Esophagus muscularis mucosa (tissue), 4 donors: ENCODE measurements around the gene ABCC4. TPM values are rescaled to one million over a fixed set of nuclear protein-coding genes. Genes with fewer than 3 reads are reported as not detected.
"Not testable (repeated sequence)": the region's sequence is repeated elsewhere in the genome, so short reads cannot be mapped to it uniquely, and the experiment has no call there.

Experiments
- DNase-seq: peaks from one replicate; pipeline ENCODE4 v3.0.0-alpha.2; 2017; ENCODE audit errors: extremely low spot score
- H3K27ac ChIP-seq, 4 donors: fragments of 200-600 bp; sonication (generic); replicated peaks in 1 of 4; 1 replicate in 3 of 4; 2 replicates in 1 of 4; pipeline ENCODE4 v1.5.1; 2016 to 2019; ENCODE audit warnings: mild to moderate bottlenecking in 1 of 4
- H3K27me3 ChIP-seq, 4 donors: fragments of 200-600 bp; sonication (generic); one replicate each; pipeline versions ENCODE4 v1.5.1 to v1.6.0; 2016 to 2019
- H3K36me3 ChIP-seq, 4 donors: fragments of 200-600 bp; sonication (generic); one replicate each; pipeline ENCODE4 v1.5.1; 2016 to 2019
- H3K4me1 ChIP-seq, 4 donors: fragments of 200-600 bp; sonication (generic); one replicate each; pipeline ENCODE4 v1.5.1; 2016 to 2019
- H3K4me3 ChIP-seq, 4 donors: fragments of 200-600 bp; sonication (generic); 1 replicate in 2 of 4; 2 replicates in 2 of 4; pipeline ENCODE4 v1.5.1; 2016 to 2019; ENCODE audit warnings: mild to moderate bottlenecking in 4 of 4, moderate library complexity in 1 of 4
- H3K9me3 ChIP-seq, 4 donors: fragments of 200-600 bp; sonication (generic); 1 replicate in 3 of 4; 2 replicates in 1 of 4; pipeline ENCODE4 v1.5.1; 2016 to 2019
- EP300 ChIP-seq: sonication (generic); formaldehyde crosslinking; IDR thresholded peaks from one replicate; pipeline ENCODE4 v1.6.1; 2017; ENCODE audit warnings: antibody characterized with exemption
- POLR2A ChIP-seq: fragments of 450-650 bp; IDR thresholded peaks from one replicate; pipeline ENCODE4 v1.6.1; 2017; ENCODE audit warnings: antibody characterized with exemption, moderate library complexity, mild to moderate bottlenecking, low read depth
- POLR2AphosphoS5 ChIP-seq, 2 donors: sonication (generic); formaldehyde crosslinking; IDR thresholded peaks; one replicate each; pipeline ENCODE4 v1.6.1; 2017; ENCODE audit warnings: antibody characterized with exemption in 2 of 2
- WGBS: methylation state at CpG from one replicate; pipeline ENCODE4 v1.1.5; 2018; 5-methylcytosine and 5-hydroxymethylcytosine counted together
- intact Hi-C: fragments of 100-400 bp; cut with DNase I; formaldehyde crosslinking; loops from one replicate; pipeline ENCODE4 v1.15.1; 2023
- total RNA-seq, 4 donors: library from RNA; depleted of rRNA; stranded (reverse); fragments of >200 nt; gene quantifications; one replicate each; pipeline versions ENCODE4 v1.1.0 to v1.2.1, GENCODE V29; 2016
- TF ChIP-seq, protein P1 (sequence below), 3 experiments: fragments of 200-600 bp in 2 of 3; fragments of 450-650 bp in 1 of 3; sonication (generic) in 2 of 3; IDR thresholded peaks; one replicate each; pipeline ENCODE4 v1.5.1; 2017 to 2019; ENCODE audit warnings: antibody characterized with exemption in 3 of 3, mild to moderate bottlenecking in 2 of 3, moderate library complexity in 1 of 3

Gene ABCC4
- total RNA-seq, 4 donors from 2014 or later: 5.0 to 6.3 (median 6.0) TPM

DNA sequence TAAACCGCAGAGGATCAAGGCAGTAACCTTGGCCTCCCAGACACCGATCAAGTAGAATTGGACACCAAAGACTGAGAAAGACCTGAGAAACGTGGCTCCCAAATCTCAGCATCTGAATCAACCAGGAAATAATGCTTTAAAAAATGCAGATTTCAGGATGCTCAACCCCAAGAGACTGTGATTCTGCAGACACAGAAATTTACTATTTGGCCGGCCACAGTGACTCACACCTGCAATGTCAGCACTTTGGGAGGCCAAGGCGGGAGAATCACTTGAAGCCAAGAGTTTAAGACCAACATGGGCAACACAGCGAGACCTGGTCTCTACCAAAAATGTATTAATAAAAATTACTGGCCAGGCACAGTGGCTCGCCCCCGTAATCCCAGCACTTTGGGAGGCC, 6.2 kb downstream of the ABCC4 start:
- no peak overlapping the region for H3K4me3 ChIP-seq
- H3K36me3 ChIP-seq: no peaks in the 10 kb centered on the region
- peaks cover 0 to 6% (median 1%) of the 10 kb centered on the region in 4 donors for H3K4me1 ChIP-seq
- TF ChIP-seq, protein P1, sequence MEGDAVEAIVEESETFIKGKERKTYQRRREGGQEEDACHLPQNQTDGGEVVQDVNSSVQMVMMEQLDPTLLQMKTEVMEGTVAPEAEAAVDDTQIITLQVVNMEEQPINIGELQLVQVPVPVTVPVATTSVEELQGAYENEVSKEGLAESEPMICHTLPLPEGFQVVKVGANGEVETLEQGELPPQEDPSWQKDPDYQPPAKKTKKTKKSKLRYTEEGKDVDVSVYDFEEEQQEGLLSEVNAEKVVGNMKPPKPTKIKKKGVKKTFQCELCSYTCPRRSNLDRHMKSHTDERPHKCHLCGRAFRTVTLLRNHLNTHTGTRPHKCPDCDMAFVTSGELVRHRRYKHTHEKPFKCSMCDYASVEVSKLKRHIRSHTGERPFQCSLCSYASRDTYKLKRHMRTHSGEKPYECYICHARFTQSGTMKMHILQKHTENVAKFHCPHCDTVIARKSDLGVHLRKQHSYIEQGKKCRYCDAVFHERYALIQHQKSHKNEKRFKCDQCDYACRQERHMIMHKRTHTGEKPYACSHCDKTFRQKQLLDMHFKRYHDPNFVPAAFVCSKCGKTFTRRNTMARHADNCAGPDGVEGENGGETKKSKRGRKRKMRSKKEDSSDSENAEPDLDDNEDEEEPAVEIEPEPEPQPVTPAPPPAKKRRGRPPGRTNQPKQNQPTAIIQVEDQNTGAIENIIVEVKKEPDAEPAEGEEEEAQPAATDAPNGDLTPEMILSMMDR (IDR thresholded peaks at IDR 0.05): no peak
- no peak for TF ChIP-seq EP300
- no peak for TF ChIP-seq POLR2A
- TF ChIP-seq POLR2AphosphoS5 (IDR thresholded peaks at IDR 0.05): no peak
- 96% methylated on average over 8 of the region's 8 CpGs for WGBS
- intact Hi-C loops: loop anchor here (5.0 kb wide), 2 partner anchors 87 to 103 kb away; no protein-coding TSS in a partner anchor
- H3K27me3 ChIP-seq: no peaks in the 10 kb centered on the region
- H3K27ac ChIP-seq: no peak overlapping the region
- H3K9me3 ChIP-seq: no peaks in the 10 kb centered on the region
- no peak for DNase-seq

DNA sequence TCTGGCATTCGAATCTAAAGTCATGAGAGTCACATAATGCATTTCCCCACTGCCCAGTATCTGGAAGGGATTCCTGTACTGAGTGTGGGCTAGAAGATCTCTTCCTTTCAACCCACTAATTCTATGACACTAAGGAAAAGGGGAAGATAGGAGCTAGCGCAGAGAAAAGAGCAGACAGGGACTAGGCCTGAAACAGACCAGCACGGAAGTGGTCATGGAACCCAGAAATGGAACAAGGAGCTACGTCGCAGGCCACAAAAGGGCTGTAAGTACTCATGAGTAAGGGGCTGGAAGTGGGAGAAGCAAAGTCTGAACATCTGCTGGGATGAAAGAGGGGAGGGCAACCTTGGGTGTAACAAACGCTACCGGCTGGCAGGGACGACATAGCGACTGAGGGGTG, 8.6 kb downstream of the ABCC4 start:
- Histone ChIP-seq H3K36me3 (no peaks in the 10 kb centered on the region), H3K4me1 (no peaks in the 10 kb centered on the region), H3K4me3 (no peak overlapping the region), H3K27me3 (no peaks in the 10 kb centered on the region), H3K9me3 (no peaks in the 10 kb centered on the region), H3K27ac (no peak overlapping the region)
- intact Hi-C loops: no loop called here
- TF ChIP-seq EP300: no peak
- TF ChIP-seq, protein P1 (IDR thresholded peaks at IDR 0.05): no peak
- DNase-seq: no peak
- 94% methylated on average over 9 of the region's 9 CpGs for WGBS

DNA sequence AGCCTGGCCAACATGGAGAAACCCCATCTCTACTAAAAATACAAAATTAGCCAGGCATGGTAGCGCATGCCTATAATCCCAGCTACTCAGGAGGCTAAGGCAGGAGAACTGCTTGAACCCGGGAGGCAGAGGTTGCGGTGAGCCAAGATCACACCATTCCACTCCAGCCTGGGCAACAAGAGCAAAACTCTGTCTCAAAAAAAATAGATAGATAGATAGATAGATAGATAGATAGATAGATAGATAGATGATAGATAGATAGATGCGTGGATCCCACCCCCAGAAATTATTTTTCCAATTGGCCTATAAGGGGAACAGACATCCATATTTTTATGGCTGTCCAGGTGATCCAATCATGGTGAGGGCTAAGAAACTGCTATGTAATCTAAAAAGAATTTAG, 11.3 kb downstream of the ABCC4 start:
- intact Hi-C loops, H3K27ac ChIP-seq, H3K27me3 ChIP-seq, DNase-seq, H3K4me3 ChIP-seq, H3K9me3 ChIP-seq, H3K36me3 ChIP-seq: not testable (repeated sequence)
- 95% methylated on average over 4 of the region's 4 CpGs for WGBS
- peaks cover 0 to 11% (median 7%) of the 10 kb centered on the region in 4 donors for H3K4me1 ChIP-seq

DNA sequence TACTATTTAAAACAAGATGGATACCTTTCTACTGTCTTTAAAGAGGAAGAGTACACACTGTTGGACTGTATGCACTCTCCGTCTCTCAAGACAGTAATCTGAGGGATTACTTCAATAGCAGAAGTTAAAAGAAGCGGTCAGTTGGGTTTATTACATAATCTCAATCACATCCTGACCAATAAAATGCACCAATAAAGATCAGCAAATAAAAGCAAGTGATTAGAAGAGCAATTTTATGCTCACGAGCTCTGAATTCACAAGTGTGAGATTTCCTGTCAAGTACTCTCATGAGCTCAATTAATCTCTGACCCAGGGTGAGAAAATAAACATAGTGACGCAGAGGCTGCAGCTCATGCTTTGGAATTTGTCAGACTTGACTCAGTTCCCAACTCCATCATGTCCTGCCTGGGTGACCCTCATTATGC, 12.2 kb downstream of the ABCC4 start:
- Histone ChIP-seq H3K4me1 (peaks cover 0 to 11% (median 7%) of the 10 kb centered on the region in 4 donors), H3K4me3 (no peak overlapping the region), H3K27me3 (no peaks in the 10 kb centered on the region), H3K36me3 (no peaks in the 10 kb centered on the region), H3K9me3 (no peaks in the 10 kb centered on the region), H3K27ac (no peak overlapping the region)
- TF ChIP-seq, protein P1 (IDR thresholded peaks at IDR 0.05): no peak
- TF ChIP-seq POLR2A (no peak), POLR2AphosphoS5 (IDR thresholded peaks at IDR 0.05) (no peak), EP300 (no peak)
- intact Hi-C loops: no loop called here
- 65% methylated on average over 4 of the region's 4 CpGs for WGBS
- DNase-seq: no peak

DNA sequence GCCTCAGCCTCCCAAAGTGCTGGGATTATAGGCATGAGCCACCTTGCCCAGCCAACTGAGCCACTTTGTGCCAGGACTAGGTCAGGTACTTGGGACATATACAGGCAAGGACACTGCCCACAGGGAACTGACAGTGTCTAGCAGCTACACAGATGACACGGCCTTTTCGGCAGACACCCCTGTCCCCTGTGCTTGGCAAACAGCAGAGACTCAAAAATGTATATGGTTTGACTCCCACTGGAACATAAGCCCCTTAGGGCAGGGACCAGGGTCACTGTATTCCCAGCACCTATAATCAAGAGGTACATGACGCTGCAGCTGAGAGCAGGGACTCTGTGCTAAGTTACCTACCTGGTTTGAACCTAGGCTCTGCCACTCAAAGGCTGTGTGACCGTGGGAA, 16.8 kb downstream of the ABCC4 start:
- WGBS: 85% methylated on average over 4 of the region's 4 CpGs
- H3K27ac ChIP-seq: no peak overlapping the region

More for the DNA sequence above, 16.8 kb downstream of the ABCC4 start:
- H3K4me1 ChIP-seq: peaks cover 8 to 16% (median 11%) of the 10 kb centered on the region in 4 donors
- H3K27me3 ChIP-seq: no peaks in the 10 kb centered on the region
- DNase-seq: no peak
- H3K4me3 ChIP-seq: no peak overlapping the region
- TF ChIP-seq POLR2A: no peak
- TF ChIP-seq, protein P1 (IDR thresholded peaks at IDR 0.05): no peak
- TF ChIP-seq EP300: no peak
- TF ChIP-seq POLR2AphosphoS5 (IDR thresholded peaks at IDR 0.05): no peak
- intact Hi-C loops: no loop called here
- no peaks in the 10 kb centered on the region for H3K9me3 ChIP-seq
- no peaks in the 10 kb centered on the region for H3K36me3 ChIP-seq
